Chondrocyte (in vitro differentiated cells): ENCODE results near the gene KREMEN1. TPM values are rescaled to one million over a fixed set of nuclear protein-coding genes. Genes with fewer than 3 reads are reported as not detected.
"Not testable (repeated sequence)": the region's sequence is repeated elsewhere in the genome, so short reads cannot be mapped to it uniquely, and the experiment has no call there.

Source experiments
- DNase-seq: peaks from one replicate; pipeline ENCODE4 v3.0.0; 2021; ENCODE audit warnings: mixed read lengths, low spot score
- H3K27ac Mint-ChIP-seq: one replicate; pipeline ENCODE4 v1.8.0; 2021; ENCODE audit warnings: mild to moderate bottlenecking, moderate library complexity, mixed read lengths; ENCODE audit not compliant: unreplicated experiment
- H3K27me3 Mint-ChIP-seq: 2 replicates; pipeline ENCODE4 v1.8.0; 2021; ENCODE audit warnings: low read depth, mixed read lengths
- H3K36me3 Mint-ChIP-seq: 2 replicates; pipeline ENCODE4 v1.8.0; 2021; ENCODE audit warnings: low read depth, mixed read lengths
- H3K4me1 Mint-ChIP-seq: 2 replicates; pipeline ENCODE4 v1.8.0; 2021; ENCODE audit warnings: low read depth, mild to moderate bottlenecking, mixed read lengths
- H3K4me3 Mint-ChIP-seq: one replicate; pipeline ENCODE4 v1.8.0; 2021; ENCODE audit warnings: mild to moderate bottlenecking, moderate library complexity, mixed read lengths; ENCODE audit not compliant: unreplicated experiment
- H3K9me3 Mint-ChIP-seq: 2 replicates; pipeline ENCODE4 v1.8.0; 2021; ENCODE audit warnings: low read depth, mixed read lengths
- total RNA-seq: library from RNA; stranded (reverse); gene quantifications from 3 replicates; pipeline ENCODE4 v1.2.1, GENCODE V29; 2021
- TF ChIP-seq, protein P1 (sequence below): fragments of 200-600 bp; sonication (generic); IDR thresholded peaks from 2 replicates; pipeline ENCODE4 v1.5.0; 2021; ENCODE audit warnings: antibody characterized with exemption, mild to moderate bottlenecking, moderate library complexity

KREMEN1 gene
- total RNA-seq, 1 donor from 2014 or later = 7.3 TPM

DNA sequence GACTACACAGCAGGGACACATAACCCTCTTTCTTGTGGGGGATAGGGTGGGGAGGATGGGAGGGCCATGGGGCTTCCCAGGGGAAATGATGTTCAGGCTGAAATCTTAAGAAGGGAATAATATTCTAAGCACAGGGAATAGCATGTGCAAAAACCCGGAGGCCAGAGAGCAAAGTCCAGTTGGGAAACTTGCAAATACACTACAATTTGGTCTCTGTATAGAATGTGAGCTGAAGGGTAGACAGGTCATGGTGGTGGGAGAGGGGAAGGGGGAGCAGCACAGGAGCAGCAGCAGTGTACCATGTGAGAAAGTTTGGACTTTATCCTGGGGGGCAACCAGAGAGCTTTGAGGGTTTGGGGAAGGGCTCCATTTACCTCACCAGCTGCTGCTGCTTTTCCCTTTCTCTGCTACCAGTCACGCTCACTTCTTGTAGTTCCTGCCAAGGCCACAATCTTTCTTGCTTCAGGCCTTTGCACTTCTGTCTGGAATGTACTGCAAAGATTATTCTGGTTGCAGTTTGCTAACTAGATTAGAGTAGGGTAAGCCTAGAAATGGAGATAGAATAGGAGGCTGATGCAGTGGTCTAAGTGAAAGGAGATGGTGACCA, 43.0 kb downstream of the KREMEN1 start:
- H3K27me3 Mint-ChIP-seq = peaks cover 2% of the 10 kb centered on the region
- peaks cover 12% of the 10 kb centered on the region for H3K9me3 Mint-ChIP-seq
- TF ChIP-seq, protein P1, sequence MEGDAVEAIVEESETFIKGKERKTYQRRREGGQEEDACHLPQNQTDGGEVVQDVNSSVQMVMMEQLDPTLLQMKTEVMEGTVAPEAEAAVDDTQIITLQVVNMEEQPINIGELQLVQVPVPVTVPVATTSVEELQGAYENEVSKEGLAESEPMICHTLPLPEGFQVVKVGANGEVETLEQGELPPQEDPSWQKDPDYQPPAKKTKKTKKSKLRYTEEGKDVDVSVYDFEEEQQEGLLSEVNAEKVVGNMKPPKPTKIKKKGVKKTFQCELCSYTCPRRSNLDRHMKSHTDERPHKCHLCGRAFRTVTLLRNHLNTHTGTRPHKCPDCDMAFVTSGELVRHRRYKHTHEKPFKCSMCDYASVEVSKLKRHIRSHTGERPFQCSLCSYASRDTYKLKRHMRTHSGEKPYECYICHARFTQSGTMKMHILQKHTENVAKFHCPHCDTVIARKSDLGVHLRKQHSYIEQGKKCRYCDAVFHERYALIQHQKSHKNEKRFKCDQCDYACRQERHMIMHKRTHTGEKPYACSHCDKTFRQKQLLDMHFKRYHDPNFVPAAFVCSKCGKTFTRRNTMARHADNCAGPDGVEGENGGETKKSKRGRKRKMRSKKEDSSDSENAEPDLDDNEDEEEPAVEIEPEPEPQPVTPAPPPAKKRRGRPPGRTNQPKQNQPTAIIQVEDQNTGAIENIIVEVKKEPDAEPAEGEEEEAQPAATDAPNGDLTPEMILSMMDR = no peak
- no peak overlapping the region for H3K4me3 Mint-ChIP-seq
- no peak overlapping the region for H3K27ac Mint-ChIP-seq
- no peak for DNase-seq
- H3K4me1 Mint-ChIP-seq = no peaks in the 10 kb centered on the region
- peaks cover 2% of the 10 kb centered on the region for H3K36me3 Mint-ChIP-seq

DNA sequence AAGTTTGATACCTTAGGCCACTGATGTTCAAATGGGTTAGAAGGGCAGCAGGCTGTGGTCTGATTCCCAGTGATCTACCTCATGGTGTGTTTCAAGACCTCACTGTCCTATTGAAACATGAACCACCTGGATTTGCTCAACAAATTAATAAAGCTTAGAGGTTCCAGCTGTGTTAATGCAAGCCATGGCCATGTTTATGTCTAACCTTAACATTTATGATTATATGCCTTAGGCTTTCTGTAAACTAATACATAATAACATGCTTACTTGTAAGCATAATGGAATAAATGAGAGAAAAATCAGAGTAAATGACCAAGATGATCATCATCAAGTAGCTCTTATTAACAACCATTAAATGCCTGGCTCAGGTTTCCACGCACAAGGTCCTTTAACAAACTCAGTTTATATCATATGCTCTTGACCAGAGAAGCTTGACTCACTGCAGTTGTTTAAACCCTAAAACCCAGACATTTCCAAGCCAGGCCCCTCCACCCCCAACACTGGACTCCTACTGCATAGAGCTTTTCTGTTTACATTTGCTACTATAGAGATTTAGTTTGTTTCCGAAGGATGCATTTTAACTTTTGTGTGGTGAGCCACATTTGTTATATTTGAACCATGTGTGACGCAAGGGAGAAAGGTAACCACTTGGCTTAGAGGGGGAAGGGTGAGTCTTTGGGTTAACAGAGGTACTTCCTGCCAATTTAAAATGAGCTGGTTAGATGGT, 43.7 kb downstream of the KREMEN1 start:
- Mint-ChIP-seq H3K27me3 (peaks cover 2% of the 10 kb centered on the region), H3K4me1 (no peaks in the 10 kb centered on the region), H3K27ac (no peak overlapping the region), H3K4me3 (no peak overlapping the region), H3K36me3 (peaks cover 2% of the 10 kb centered on the region), H3K9me3 (peaks cover 12% of the 10 kb centered on the region)
- TF ChIP-seq, protein P1 = no peak
- DNase-seq = no peak

DNA sequence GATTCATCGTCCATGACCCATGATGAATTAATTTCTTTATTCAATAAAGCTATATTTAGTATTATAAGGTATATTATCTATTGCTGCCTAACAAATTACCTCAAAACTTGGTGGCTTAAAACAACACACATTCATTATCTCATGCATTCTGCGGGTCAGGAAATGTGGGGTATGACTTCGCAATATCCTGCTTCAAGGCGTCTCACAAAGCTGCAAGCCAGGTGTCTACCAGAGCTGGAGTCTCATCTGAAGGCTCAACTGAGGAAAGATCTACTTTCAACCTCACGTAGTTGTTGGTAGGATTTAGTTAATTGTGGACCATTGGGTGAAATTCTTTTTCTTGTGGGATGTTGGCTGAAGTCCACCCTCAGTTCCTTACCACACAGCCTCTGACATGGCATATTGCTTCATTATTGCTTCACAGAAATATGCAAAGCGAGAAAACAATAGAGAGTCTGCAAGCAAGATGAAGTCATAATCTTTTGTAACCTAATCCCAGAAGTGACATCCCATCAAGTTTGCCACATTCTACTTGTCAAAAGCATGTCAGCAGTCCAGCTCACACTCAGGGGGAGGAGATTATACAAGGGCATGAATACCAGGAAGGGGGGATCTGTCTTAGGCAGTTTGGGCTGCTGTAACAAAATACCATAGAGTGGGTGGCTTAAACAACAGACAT, 45.1 kb downstream of the KREMEN1 start:
- Mint-ChIP-seq H3K27me3 (peaks cover 2% of the 10 kb centered on the region), H3K36me3 (peaks cover 2% of the 10 kb centered on the region), H3K4me3 (no peak overlapping the region), H3K9me3 (peaks cover 12% of the 10 kb centered on the region), H3K4me1 (no peaks in the 10 kb centered on the region), H3K27ac (no peak overlapping the region)
- TF ChIP-seq, protein P1 = no peak
- no peak for DNase-seq

DNA sequence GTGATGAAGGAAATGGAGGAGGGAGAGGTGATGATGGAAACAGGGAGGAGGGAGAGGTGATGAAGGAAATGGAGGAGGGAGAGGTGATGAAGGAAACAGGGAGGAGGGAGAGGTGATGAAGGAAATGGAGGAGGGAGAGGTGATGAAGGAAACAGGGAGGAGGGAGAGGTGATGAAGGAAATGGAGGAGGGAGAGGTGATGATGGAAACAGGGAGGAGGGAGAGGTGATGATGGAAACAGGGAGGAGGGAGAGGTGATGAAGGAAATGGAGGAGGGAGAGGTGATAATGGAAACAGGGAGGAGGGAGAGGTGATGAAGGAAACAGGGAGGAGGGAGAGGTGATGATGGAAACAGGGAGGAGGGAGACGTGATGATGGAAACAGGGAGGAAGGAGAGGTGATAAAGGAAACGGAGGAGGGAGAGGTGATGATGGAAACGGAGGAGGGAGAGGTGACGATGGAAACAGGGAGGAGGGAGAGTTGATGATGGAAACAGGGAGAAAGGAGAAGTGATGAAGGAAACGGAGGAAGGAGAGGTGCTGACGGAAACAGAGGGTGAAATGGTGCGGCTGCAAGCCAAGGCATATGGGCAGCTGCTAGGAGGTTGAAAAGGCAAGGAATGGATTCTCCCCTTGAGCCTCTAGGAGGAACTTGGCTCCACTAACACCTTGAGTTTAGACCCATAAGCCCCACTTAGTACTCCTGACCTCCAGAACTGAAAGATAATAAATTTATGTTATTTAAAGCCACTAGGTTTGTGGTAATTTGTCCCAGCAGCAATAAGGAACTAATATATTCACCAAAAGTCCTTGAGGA, 47.5 kb downstream of the KREMEN1 start:
- H3K27ac Mint-ChIP-seq, H3K4me1 Mint-ChIP-seq, H3K4me3 Mint-ChIP-seq, H3K27me3 Mint-ChIP-seq, DNase-seq, H3K36me3 Mint-ChIP-seq: not testable (repeated sequence)
- H3K9me3 Mint-ChIP-seq = peaks cover 12% of the 10 kb centered on the region

DNA sequence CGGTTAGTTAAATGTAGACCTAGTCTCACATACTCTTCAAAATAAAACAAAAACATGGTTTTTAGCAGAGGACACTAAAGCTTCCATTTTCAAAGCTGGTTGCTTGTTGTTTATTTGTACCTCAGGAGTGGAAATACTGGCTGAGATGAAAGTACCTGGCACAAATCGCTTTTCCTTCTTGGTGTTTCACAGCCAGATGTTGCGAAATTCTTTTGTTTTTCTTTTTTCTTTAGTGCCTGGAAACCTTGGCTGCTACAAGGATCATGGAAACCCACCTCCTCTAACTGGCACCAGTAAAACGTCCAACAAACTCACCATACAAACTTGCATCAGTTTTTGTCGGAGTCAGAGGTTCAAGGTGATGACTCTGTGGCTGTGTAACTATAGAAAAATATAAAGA, 48.3 kb downstream of the KREMEN1 start:
- Mint-ChIP-seq H3K9me3 (peaks cover 12% of the 10 kb centered on the region), H3K27me3 (peaks cover 2% of the 10 kb centered on the region), H3K4me1 (no peaks in the 10 kb centered on the region), H3K4me3 (no peak overlapping the region), H3K27ac (no peak overlapping the region), H3K36me3 (peaks cover 7% of the 10 kb centered on the region)
- DNase-seq = no peak
- TF ChIP-seq, protein P1 = no peak
